HepG2 (cell line): ENCODE data around the gene NDUFB6. TPM values are rescaled to one million over a fixed set of nuclear protein-coding genes. Genes with fewer than 3 reads are reported as not detected.

Experiments used
- ATF3 ChIP-seq: sonication (generic); formaldehyde crosslinking; IDR thresholded peaks from 2 replicates; pipeline ENCODE4 v1.4.0; 2020; ENCODE audit warnings: missing genetic modification reagents
- ATF7-NPFF ChIP-seq: sonication (generic); formaldehyde crosslinking; IDR thresholded peaks from 2 replicates; pipeline ENCODE4 v1.8.1; 2023; ENCODE audit warnings: mild to moderate bottlenecking, low read depth, missing genetic modification reagents, moderate library complexity
- DR1 ChIP-seq: sonication (generic); formaldehyde crosslinking; IDR thresholded peaks from 2 replicates; pipeline ENCODE4 v1.8.0; 2021; ENCODE audit warnings: mild to moderate bottlenecking, missing genetic modification reagents, inconsistent platforms
- EED ChIP-seq: sonication (generic); formaldehyde crosslinking; IDR thresholded peaks from 2 replicates; pipeline ENCODE4 v1.5.0; 2020; ENCODE audit warnings: mild to moderate bottlenecking, missing genetic modification reagents
- ELF3 ChIP-seq: IDR thresholded peaks from 2 replicates; pipeline ENCODE4 v1.6.1; 2016; ENCODE audit warnings: missing genetic modification reagents, missing compliant biosample characterization
- FOXK2 ChIP-seq: fragments of 450-650 bp; IDR thresholded peaks from 2 replicates; pipeline ENCODE4 v1.6.1; 2016
- LCORL ChIP-seq, 2 experiments: fragments of 450-650 bp in 1 of 2; sonication (generic) in 1 of 2; formaldehyde crosslinking in 1 of 2; IDR thresholded peaks; 2 replicates each; pipeline versions ENCODE4 v1.5.0 to v1.6.1; 2017 to 2020; ENCODE audit warnings: antibody characterized with exemption in 1 of 2, missing genetic modification reagents in 1 of 2
- PRDM15 ChIP-seq: sonication (generic); formaldehyde crosslinking; IDR thresholded peaks from 2 replicates; pipeline ENCODE4 v1.4.0; 2020; ENCODE audit warnings: missing genetic modification reagents
- RAD51 ChIP-seq: fragments of 450-650 bp; IDR thresholded peaks from 2 replicates; pipeline ENCODE4 v1.6.1; 2016; ENCODE audit warnings: borderline replicate concordance
- RBAK ChIP-seq: sonication (generic); formaldehyde crosslinking; IDR thresholded peaks from 2 replicates; pipeline ENCODE4 v1.5.1; 2020; ENCODE audit warnings: mild to moderate bottlenecking, missing genetic modification reagents
- SIX4 ChIP-seq: sonication (generic); formaldehyde crosslinking; IDR thresholded peaks from 2 replicates; pipeline ENCODE4 v1.4.0; 2020; ENCODE audit warnings: missing genetic modification reagents
- SMARCE1 ChIP-seq: fragments of 450-650 bp; IDR thresholded peaks from 2 replicates; pipeline ENCODE4 v1.6.1; 2017; ENCODE audit warnings: borderline replicate concordance
- SRSF1 ChIP-seq: fragments of 200-400 bp; formaldehyde crosslinking; optimal IDR thresholded peaks from 2 replicates; pipeline ENCODE3; 2017; ENCODE audit warnings: mild to moderate bottlenecking, low read depth, low read length, moderate library complexity
- TMF1 ChIP-seq: sonication (generic); formaldehyde crosslinking; IDR thresholded peaks from 2 replicates; pipeline ENCODE4 v1.8.1; 2022; ENCODE audit warnings: low read depth, missing genetic modification reagents
- USF2 ChIP-seq, 2 experiments: sonication (generic) in 1 of 2; formaldehyde crosslinking in 1 of 2; IDR thresholded peaks; 2 replicates each; pipeline versions ENCODE4 v1.5.1 to v1.6.1; 2011 to 2020; ENCODE audit warnings: borderline replicate concordance in 1 of 2, low read depth in 1 of 2, low read length in 1 of 2, mild to moderate bottlenecking in 1 of 2, missing genetic modification reagents in 1 of 2, moderate library complexity in 1 of 2
- ZBTB2 ChIP-seq: sonication (generic); formaldehyde crosslinking; IDR thresholded peaks from 2 replicates; pipeline ENCODE4 v1.8.0; 2022; ENCODE audit warnings: low read depth, missing genetic modification reagents
- ZNF121 ChIP-seq: sonication (generic); formaldehyde crosslinking; IDR thresholded peaks from 2 replicates; pipeline ENCODE4 v1.5.0; 2020; ENCODE audit warnings: mild to moderate bottlenecking, missing genetic modification reagents
- ZNF335 ChIP-seq: sonication (generic); formaldehyde crosslinking; IDR thresholded peaks from 2 replicates; pipeline ENCODE4 v1.4.0; 2020; ENCODE audit warnings: missing genetic modification reagents
- ZNF382 ChIP-seq: sonication (generic); formaldehyde crosslinking; IDR thresholded peaks from 2 replicates; pipeline ENCODE4 v1.5.0; 2020; ENCODE audit warnings: missing genetic modification reagents, mild to moderate bottlenecking, borderline replicate concordance
- ZNF530 ChIP-seq: sonication (generic); formaldehyde crosslinking; IDR thresholded peaks from 2 replicates; pipeline ENCODE4 v1.5.0; 2020; ENCODE audit warnings: low read depth, mild to moderate bottlenecking, missing genetic modification reagents
- ZNF567 ChIP-seq: sonication (generic); formaldehyde crosslinking; IDR thresholded peaks from 2 replicates; pipeline ENCODE4 v1.8.1; 2023; ENCODE audit warnings: mild to moderate bottlenecking, missing genetic modification reagents, borderline replicate concordance
- ZNF569 ChIP-seq: sonication (generic); formaldehyde crosslinking; IDR thresholded peaks from 2 replicates; pipeline ENCODE4 v1.5.0; 2020; ENCODE audit warnings: mild to moderate bottlenecking, missing genetic modification reagents, moderate library complexity, borderline replicate concordance
- ZNF703 ChIP-seq: sonication (generic); formaldehyde crosslinking; IDR thresholded peaks from 2 replicates; pipeline ENCODE4 v1.5.1; 2020; ENCODE audit warnings: missing genetic modification reagents, mild to moderate bottlenecking, moderate library complexity, borderline replicate concordance
- polyA plus RNA-seq, 8 experiments: library from polyadenylated mRNA; depleted of rRNA in 3 of 8; stranded (reverse) in 7 of 8; unstranded in 1 of 8; fragments of >200 nt; fragmentation: Illumina TruSeq in 4 of 8; extraction: Trizol in 4 of 8; gene quantifications; 2 replicates each; pipeline versions ENCODE4 v1.2.1 to v1.2.3, GENCODE V29; 2011 to 2016; ENCODE audit warnings: low read depth in 4 of 8, missing spikeins in 1 of 8, mixed read lengths in 1 of 8; ENCODE audit not compliant: insufficient read depth in 1 of 8
- total RNA-seq, 5 experiments: library from RNA; depleted of rRNA; stranded (reverse); fragments of >200 nt; fragmentation: Illumina TruSeq; extraction: Trizol; gene quantifications; 2 replicates each; pipeline ENCODE4 v1.2.3, GENCODE V29; 2016; ENCODE audit warnings: low read depth in 1 of 5

The NDUFB6 gene
- total and polyA plus RNA-seq, 2 of the 13 experiments (the other 11 are each of a cell fraction or from before 2014, with no cell fraction given): 31.2 to 81.9 TPM

GRCh38 chr9:32572900-32573523 lies at the start of gene NDUFB6 (continued):
- TF ChIP-seq DR1 (CRISPR knock-in tag): peak; percentile 80
- 0 out of 2 replicates have a peak, but pooled peaks have one; percentile 22 for TF ChIP-seq ATF7-NPFF (CRISPR knock-in tag)
- TF ChIP-seq ZNF335 (CRISPR knock-in tag): peak; percentile 92
- no peak for TF ChIP-seq ZNF569
- TF ChIP-seq ZNF382: no peak
- 0 out of 2 replicates have a peak, but pooled peaks have one; percentile 42 for TF ChIP-seq SIX4 (CRISPR knock-in tag)
- no peak for TF ChIP-seq USF2 (IDR thresholded peaks at IDR 0.05; ENCODE audit: low read depth, low read length)
- TF ChIP-seq USF2 (CRISPR knock-in tag; IDR thresholded peaks at IDR 0.05; ENCODE audit: borderline replicate concordance): peak; percentile 29; the same call in 1 of the 2 replicates
- TF ChIP-seq TMF1 (CRISPR knock-in tag): no peak
- TF ChIP-seq ZNF703: no peak
- TF ChIP-seq RBAK (CRISPR knock-in tag): no peak
- 0 out of 2 replicates have a peak, but pooled peaks have one; percentile 39 for TF ChIP-seq ATF3 (CRISPR knock-in tag)
- TF ChIP-seq PRDM15: no peak
- peak; percentile 84; the same call in 1 of the 2 replicates for TF ChIP-seq EED (CRISPR knock-in tag)
- no peak for TF ChIP-seq RAD51
- TF ChIP-seq FOXK2: no peak
- TF ChIP-seq ELF3 (CRISPR knock-in tag): peak; percentile 60
- TF ChIP-seq ZNF121 (CRISPR knock-in tag): no peak
- peak; percentile 53; the same call in 1 of the 2 replicates for TF ChIP-seq ZBTB2
- no peak for TF ChIP-seq ZNF567
- TF ChIP-seq SMARCE1: no peak
- no peak for TF ChIP-seq LCORL (IDR thresholded peaks at IDR 0.05)
- TF ChIP-seq LCORL (CRISPR knock-in tag; IDR thresholded peaks at IDR 0.05): peak; percentile 40; the same call in 1 of the 2 replicates
- no peak for TF ChIP-seq SRSF1
- TF ChIP-seq ZNF530 (CRISPR knock-in tag): no peak
